IPS DF 6.9 (cell line): ENCODE measurements around the gene KCNB1.

Experiments
- DNase-seq: peaks from one replicate; pipeline ENCODE4 v3.0.0-alpha.2; 2013; ENCODE audit warnings: low read depth, low spot score
- H3K27ac ChIP-seq: one replicate; pipeline ENCODE4 v1.5.1; 2013; ENCODE audit warnings: low read length, control low read depth
- H3K27me3 ChIP-seq: 2 replicates; pipeline ENCODE4 v1.6.1; 2013; ENCODE audit warnings: mild to moderate bottlenecking, low read length; ENCODE audit not compliant: control insufficient read depth, insufficient read depth
- H3K36me3 ChIP-seq: 2 replicates; pipeline ENCODE4 v1.6.1; 2013; ENCODE audit warnings: low read length; ENCODE audit not compliant: control insufficient read depth, insufficient read depth
- H3K4me1 ChIP-seq: 2 replicates; pipeline ENCODE4 v1.6.1; 2013; ENCODE audit warnings: low read length; ENCODE audit not compliant: control insufficient read depth, insufficient read depth
- H3K4me3 ChIP-seq: 2 replicates; pipeline ENCODE4 v1.5.1; 2013; ENCODE audit warnings: mild to moderate bottlenecking, low read length
- H3K9me3 ChIP-seq: 2 replicates; pipeline ENCODE4 v1.6.1; 2013; ENCODE audit warnings: low read length, inconsistent platforms; ENCODE audit not compliant: control insufficient read depth, insufficient read depth
- WGBS: extraction: QIAGEN DNeasy Blood & Tissue Kit; methylation state at CpG from one replicate; pipeline ENCODE4 v1.1.7; 2013; ENCODE audit warnings: mixed read lengths, missing lambda C conversion rate; ENCODE audit not compliant: insufficient read length, insufficient coverage; 5-methylcytosine and 5-hydroxymethylcytosine counted together

The KCNB1 gene

GRCh38 chr20:49482621-49483017 lies at the start of gene KCNB1:
Gene KCNB1, minus strand, starts transcription at chr20:49482668. Its CDS starts 188 bp downstream, at chr20:49482480.
- H3K27ac ChIP-seq, result no peak within 1 kb of the TSS
- WGBS, result no CpG with 5 or more reads among the region's 34 CpGs
- H3K27me3 ChIP-seq, result no peaks in the 10 kb centered on the region
- no peaks in the 10 kb centered on the region; the same call in 1 of the 2 replicates for H3K36me3 ChIP-seq
- peak; percentile 58 for DNase-seq
- H3K9me3 ChIP-seq, result no peaks in the 10 kb centered on the region
- peak within 1 kb of the TSS; percentile 50; the same call in 1 of the 2 replicates for H3K4me3 ChIP-seq
- H3K4me1 ChIP-seq, result peaks cover 2% of the 10 kb centered on the region; the same call in 1 of the 2 replicates

- H3K9me3 ChIP-seq, result no peaks in the 10 kb centered on the region
- no peaks in the 10 kb centered on the region for H3K27me3 ChIP-seq
- DNase-seq, result no peak
- no CpG with 5 or more reads among the region's 5 CpGs for WGBS
- no peaks in the 10 kb centered on the region for H3K36me3 ChIP-seq
- H3K4me3 ChIP-seq, result no peak overlapping the region
- H3K27ac ChIP-seq, result no peak overlapping the region
- H3K4me1 ChIP-seq, result no peaks in the 10 kb centered on the region
Measured at GRCh38 chr20:49529470-49529869, 47.0 kb upstream of the KCNB1 start.

GRCh38 chr20:49526568-49526967 lies 44.1 kb upstream of the KCNB1 start:
- Histone ChIP-seq H3K4me3 (no peak overlapping the region), H3K4me1 (no peaks in the 10 kb centered on the region), H3K27me3 (no peaks in the 10 kb centered on the region), H3K36me3 (peaks cover 3% of the 10 kb centered on the region; the same call in 1 of the 2 replicates), H3K27ac (no peak overlapping the region), H3K9me3 (no peaks in the 10 kb centered on the region)
- WGBS, result no CpG with 5 or more reads among the region's 2 CpGs
- DNase-seq, result no peak

GRCh38 chr20:49526056-49526455 lies 43.6 kb upstream of the KCNB1 start:
- H3K4me3 ChIP-seq, result no peak overlapping the region
- no peaks in the 10 kb centered on the region for H3K4me1 ChIP-seq
- peaks cover 3% of the 10 kb centered on the region; the same call in 1 of the 2 replicates for H3K36me3 ChIP-seq
- WGBS, result no CpG with 5 or more reads among the region's 6 CpGs
- no peaks in the 10 kb centered on the region for H3K9me3 ChIP-seq
- H3K27ac ChIP-seq, result no peak overlapping the region
- no peaks in the 10 kb centered on the region for H3K27me3 ChIP-seq
- no peak for DNase-seq

GRCh38 chr20:49523767-49524360 lies 41.4 kb upstream of the KCNB1 start:
- H3K27me3 ChIP-seq, result no peaks in the 10 kb centered on the region
- no peaks in the 10 kb centered on the region for H3K9me3 ChIP-seq
- no CpG with 5 or more reads among the region's 8 CpGs for WGBS
- H3K27ac ChIP-seq, result no peak overlapping the region
- no peak overlapping the region for H3K4me3 ChIP-seq
- H3K4me1 ChIP-seq, result no peaks in the 10 kb centered on the region
- DNase-seq, result no peak
- H3K36me3 ChIP-seq, result peaks cover 3% of the 10 kb centered on the region; the same call in 1 of the 2 replicates

- no peaks in the 10 kb centered on the region for H3K4me1 ChIP-seq
- H3K27ac ChIP-seq, result no peak overlapping the region
- no peak for DNase-seq
- no peaks in the 10 kb centered on the region for H3K9me3 ChIP-seq
- H3K4me3 ChIP-seq, result no peak overlapping the region
- no peaks in the 10 kb centered on the region for H3K27me3 ChIP-seq
- H3K36me3 ChIP-seq, result peaks cover 3% of the 10 kb centered on the region; the same call in 1 of the 2 replicates
- no CpG with 5 or more reads among the region's 4 CpGs for WGBS
Measured at GRCh38 chr20:49521356-49521755, 38.9 kb upstream of the KCNB1 start.

GRCh38 chr20:49519777-49520359 lies 37.4 kb upstream of the KCNB1 start:
- H3K27ac ChIP-seq, result no peak overlapping the region
- no peak overlapping the region for H3K4me3 ChIP-seq
- DNase-seq, result no peak
- no CpG with 5 or more reads among the region's 5 CpGs for WGBS
- no peaks in the 10 kb centered on the region for H3K9me3 ChIP-seq
- peaks cover 3% of the 10 kb centered on the region; the same call in 1 of the 2 replicates for H3K36me3 ChIP-seq
- no peaks in the 10 kb centered on the region for H3K27me3 ChIP-seq
- no peaks in the 10 kb centered on the region for H3K4me1 ChIP-seq

- H3K4me1 ChIP-seq, result no peaks in the 10 kb centered on the region
Measured at GRCh38 chr20:49519212-49519712, 36.8 kb upstream of the KCNB1 start.

GRCh38 chr20:49518576-49518975 lies 36.1 kb upstream of the KCNB1 start:
- DNase-seq, result no peak
- WGBS, result no CpG with 5 or more reads among the region's 5 CpGs
- Histone ChIP-seq H3K36me3 (no peaks in the 10 kb centered on the region), H3K9me3 (no peaks in the 10 kb centered on the region), H3K4me1 (no peaks in the 10 kb centered on the region), H3K27me3 (no peaks in the 10 kb centered on the region), H3K4me3 (no peak overlapping the region), H3K27ac (no peak overlapping the region)

More at GRCh38 chr20:49519212-49519712, 36.8 kb upstream of the KCNB1 start:
- DNase-seq, result no peak
- no peak overlapping the region for H3K27ac ChIP-seq
- no peak overlapping the region for H3K4me3 ChIP-seq
- H3K36me3 ChIP-seq, result peaks cover 3% of the 10 kb centered on the region; the same call in 1 of the 2 replicates
- no CpG with 5 or more reads among the region's 4 CpGs for WGBS
- H3K27me3 ChIP-seq, result no peaks in the 10 kb centered on the region
- no peaks in the 10 kb centered on the region for H3K9me3 ChIP-seq

GRCh38 chr20:49517805-49518100 lies 35.3 kb upstream of the KCNB1 start:
- H3K9me3 ChIP-seq, result no peaks in the 10 kb centered on the region
- no peak overlapping the region for H3K4me3 ChIP-seq
- no CpG with 5 or more reads among the region's 4 CpGs for WGBS
- no peak overlapping the region for H3K27ac ChIP-seq
- DNase-seq, result no peak
- H3K27me3 ChIP-seq, result no peaks in the 10 kb centered on the region
- no peaks in the 10 kb centered on the region for H3K4me1 ChIP-seq
- H3K36me3 ChIP-seq, result no peaks in the 10 kb centered on the region
